ENCODE measurements around the gene ABO.
"Not testable (repeated sequence)": the region's sequence is repeated elsewhere in the genome, so short reads cannot be mapped to it uniquely, and the experiment has no call there.

ABO gene

DNA sequence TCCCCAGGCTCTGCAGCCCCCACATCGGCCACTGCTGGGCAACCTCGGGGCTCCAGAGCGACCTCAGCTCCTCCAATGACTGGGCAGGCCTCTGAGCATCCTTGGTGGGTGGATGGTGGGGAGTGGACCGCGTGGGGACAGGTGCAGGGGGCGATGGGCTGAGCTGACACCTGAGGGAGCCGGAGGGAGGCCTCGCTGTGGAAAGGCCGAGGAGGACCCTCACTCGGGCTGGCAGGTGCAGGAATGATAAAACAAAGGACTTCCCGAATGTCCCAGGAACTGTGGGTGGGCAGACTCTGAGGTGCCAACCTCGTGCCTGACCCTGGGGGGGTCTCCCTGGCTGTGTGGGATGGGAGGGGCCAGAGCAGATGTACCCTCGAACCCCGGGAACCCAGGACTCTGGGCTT, 69.5 kb downstream of the ABO start:
- H3K4me1 Mint-ChIP-seq; H3K27ac Mint-ChIP-seq; DNase-seq; H3K36me3 Mint-ChIP-seq (ENCODE audit: low read depth); H3K27me3 Mint-ChIP-seq; H3K9me3 Mint-ChIP-seq; ATAC-seq; H3K4me3 Mint-ChIP-seq: not testable (repeated sequence)

All from activated naive CD8-positive, alpha-beta T cell treated with anti-CD3 and anti-CD28 coated beads, Interleukin-2, amount 50 U/mL, for 24 hours (primary cell).